Ishikawa (cell line): ENCODE results near the gene GUSB.

Experiments used
- CEBPB ChIP-seq: IDR thresholded peaks from 2 replicates; pipeline ENCODE4 v1.6.1; 2012
- CREB1 ChIP-seq: IDR thresholded peaks from 2 replicates; pipeline ENCODE4 v1.6.1; 2012; ENCODE audit warnings: low read depth
- EGR1 ChIP-seq: IDR thresholded peaks from 2 replicates; pipeline ENCODE4 v1.6.1; 2012
- EP300 ChIP-seq: IDR thresholded peaks from 2 replicates; pipeline ENCODE4 v1.6.1; 2012; ENCODE audit warnings: borderline replicate concordance
- FOXM1 ChIP-seq: IDR thresholded peaks from 2 replicates; pipeline ENCODE4 v1.6.1; 2012; ENCODE audit warnings: low read depth, borderline replicate concordance
- MAX ChIP-seq: IDR thresholded peaks from 2 replicates; pipeline ENCODE4 v1.6.1; 2012
- NFIC ChIP-seq: IDR thresholded peaks from 2 replicates; pipeline ENCODE4 v1.6.1; 2012
- RAD21 ChIP-seq: IDR thresholded peaks from 2 replicates; pipeline ENCODE4 v1.6.1; 2012; ENCODE audit warnings: low read depth
- TAF1 ChIP-seq: IDR thresholded peaks from 2 replicates; pipeline ENCODE4 v1.6.1; 2012; ENCODE audit warnings: low read depth, mild to moderate bottlenecking
- TCF12 ChIP-seq: IDR thresholded peaks from 2 replicates; pipeline ENCODE4 v1.6.1; 2012; ENCODE audit warnings: low read depth
- TEAD4 ChIP-seq: IDR thresholded peaks from 2 replicates; pipeline ENCODE4 v1.6.1; 2012
- YY1 ChIP-seq: IDR thresholded peaks from 2 replicates; pipeline ENCODE4 v1.6.1; 2012; ENCODE audit warnings: low read depth
- ZBTB7A ChIP-seq: IDR thresholded peaks from 2 replicates; pipeline ENCODE4 v1.6.1; 2012; ENCODE audit warnings: low read depth
- TF ChIP-seq, protein P1 (sequence below): IDR thresholded peaks from 2 replicates; pipeline ENCODE4 v1.6.1; 2012
- TF ChIP-seq, protein P2 (sequence below): IDR thresholded peaks from 2 replicates; pipeline ENCODE4 v1.6.1; 2012; ENCODE audit warnings: low read depth, mild to moderate bottlenecking

Gene GUSB

GRCh38 chr7:65981965-65982792, at the start of gene GUSB:
GUSB (minus strand) TSS chr7:65982213; CDS start chr7:65982183, 30 bp downstream.
- TF ChIP-seq CREB1 (peak; percentile 95), TAF1 (peak; percentile 85), FOXM1 (no peak), ZBTB7A (peak; percentile 86; the same call in 1 of the 2 replicates), RAD21 (no peak), EGR1 (peak; percentile 67; the same call in 1 of the 2 replicates), TCF12 (no peak; the same call in none of the 2 replicates), EP300 (peak; percentile 57; the same call in 1 of the 2 replicates), YY1 (peak; percentile 99), MAX (peak; percentile 98), TEAD4 (peak; percentile 27; the same call in 1 of the 2 replicates), NFIC (no peak; the same call in 1 of the 2 replicates), CEBPB (no peak)
- TF ChIP-seq, protein P1, sequence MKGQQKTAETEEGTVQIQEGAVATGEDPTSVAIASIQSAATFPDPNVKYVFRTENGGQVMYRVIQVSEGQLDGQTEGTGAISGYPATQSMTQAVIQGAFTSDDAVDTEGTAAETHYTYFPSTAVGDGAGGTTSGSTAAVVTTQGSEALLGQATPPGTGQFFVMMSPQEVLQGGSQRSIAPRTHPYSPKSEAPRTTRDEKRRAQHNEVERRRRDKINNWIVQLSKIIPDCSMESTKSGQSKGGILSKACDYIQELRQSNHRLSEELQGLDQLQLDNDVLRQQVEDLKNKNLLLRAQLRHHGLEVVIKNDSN = peak; percentile 92
- TF ChIP-seq, protein P2, sequence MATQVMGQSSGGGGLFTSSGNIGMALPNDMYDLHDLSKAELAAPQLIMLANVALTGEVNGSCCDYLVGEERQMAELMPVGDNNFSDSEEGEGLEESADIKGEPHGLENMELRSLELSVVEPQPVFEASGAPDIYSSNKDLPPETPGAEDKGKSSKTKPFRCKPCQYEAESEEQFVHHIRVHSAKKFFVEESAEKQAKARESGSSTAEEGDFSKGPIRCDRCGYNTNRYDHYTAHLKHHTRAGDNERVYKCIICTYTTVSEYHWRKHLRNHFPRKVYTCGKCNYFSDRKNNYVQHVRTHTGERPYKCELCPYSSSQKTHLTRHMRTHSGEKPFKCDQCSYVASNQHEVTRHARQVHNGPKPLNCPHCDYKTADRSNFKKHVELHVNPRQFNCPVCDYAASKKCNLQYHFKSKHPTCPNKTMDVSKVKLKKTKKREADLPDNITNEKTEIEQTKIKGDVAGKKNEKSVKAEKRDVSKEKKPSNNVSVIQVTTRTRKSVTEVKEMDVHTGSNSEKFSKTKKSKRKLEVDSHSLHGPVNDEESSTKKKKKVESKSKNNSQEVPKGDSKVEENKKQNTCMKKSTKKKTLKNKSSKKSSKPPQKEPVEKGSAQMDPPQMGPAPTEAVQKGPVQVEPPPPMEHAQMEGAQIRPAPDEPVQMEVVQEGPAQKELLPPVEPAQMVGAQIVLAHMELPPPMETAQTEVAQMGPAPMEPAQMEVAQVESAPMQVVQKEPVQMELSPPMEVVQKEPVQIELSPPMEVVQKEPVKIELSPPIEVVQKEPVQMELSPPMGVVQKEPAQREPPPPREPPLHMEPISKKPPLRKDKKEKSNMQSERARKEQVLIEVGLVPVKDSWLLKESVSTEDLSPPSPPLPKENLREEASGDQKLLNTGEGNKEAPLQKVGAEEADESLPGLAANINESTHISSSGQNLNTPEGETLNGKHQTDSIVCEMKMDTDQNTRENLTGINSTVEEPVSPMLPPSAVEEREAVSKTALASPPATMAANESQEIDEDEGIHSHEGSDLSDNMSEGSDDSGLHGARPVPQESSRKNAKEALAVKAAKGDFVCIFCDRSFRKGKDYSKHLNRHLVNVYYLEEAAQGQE = no peak

GRCh38 chr7:66016131-66016461, 34.1 kb upstream of the GUSB start:
- TF ChIP-seq MAX (no peak), EGR1 (no peak), YY1 (no peak), RAD21 (no peak), ZBTB7A (no peak), FOXM1 (no peak), TCF12 (no peak), EP300 (no peak), TAF1 (no peak), NFIC (no peak), TEAD4 (no peak), CEBPB (no peak), CREB1 (no peak)
- TF ChIP-seq, protein P1 = no peak
- TF ChIP-seq, protein P2 = no peak

GRCh38 chr7:66015440-66016130, 33.6 kb upstream of the GUSB start:
- TF ChIP-seq RAD21 = no peak
- TF ChIP-seq CREB1 = no peak
- TF ChIP-seq EP300 = no peak
- TF ChIP-seq, protein P1 = no peak
- no peak for TF ChIP-seq EGR1
- no peak for TF ChIP-seq FOXM1

- TF ChIP-seq RAD21 (peak; percentile 39; the same call in 1 of the 2 replicates), EP300 (no peak)
These were observed 31.9 kb upstream of the GUSB start for GRCh38 chr7:66013938-66014337.

GRCh38 chr7:66007232-66007631, 25.2 kb upstream of the GUSB start:
- TF ChIP-seq CREB1 = no peak
- TF ChIP-seq TEAD4 = no peak
- TF ChIP-seq ZBTB7A = no peak
- TF ChIP-seq CEBPB = no peak
- TF ChIP-seq, protein P2 = no peak
- no peak for TF ChIP-seq TAF1
- TF ChIP-seq EGR1 = no peak
- no peak for TF ChIP-seq NFIC
- TF ChIP-seq RAD21 = no peak
- no peak for TF ChIP-seq MAX
- TF ChIP-seq, protein P1 = no peak
- TF ChIP-seq TCF12 = no peak
- no peak for TF ChIP-seq FOXM1
- no peak for TF ChIP-seq EP300
- no peak for TF ChIP-seq YY1
